ENCODE data around the gene NAA60.
"Not testable (repeated sequence)": the region's sequence is repeated elsewhere in the genome, so short reads cannot be mapped to it uniquely, and the experiment has no call there.

The NAA60 gene

DNA sequence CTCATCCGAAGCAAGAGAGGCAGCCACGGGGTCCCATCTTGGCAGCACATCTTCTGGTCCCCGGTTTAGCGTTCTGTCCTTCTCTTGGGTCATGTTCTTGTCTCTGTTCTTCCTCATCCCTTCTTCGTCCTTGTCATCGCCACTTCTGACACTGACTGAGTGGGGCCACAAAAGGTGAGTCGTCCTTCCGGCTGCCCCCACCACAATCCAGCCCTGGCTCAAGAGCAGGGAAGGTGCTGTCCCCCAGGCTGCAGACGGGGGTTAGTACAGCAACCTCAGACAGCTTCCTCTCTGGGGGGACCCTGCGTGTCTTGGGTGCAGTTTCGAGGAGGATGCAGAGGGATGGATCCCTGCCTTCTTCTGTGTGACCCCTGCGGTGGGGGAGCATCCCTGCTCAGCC is 21.8 kb downstream of the NAA60 start:
- DNase-seq = no peak

DNA sequence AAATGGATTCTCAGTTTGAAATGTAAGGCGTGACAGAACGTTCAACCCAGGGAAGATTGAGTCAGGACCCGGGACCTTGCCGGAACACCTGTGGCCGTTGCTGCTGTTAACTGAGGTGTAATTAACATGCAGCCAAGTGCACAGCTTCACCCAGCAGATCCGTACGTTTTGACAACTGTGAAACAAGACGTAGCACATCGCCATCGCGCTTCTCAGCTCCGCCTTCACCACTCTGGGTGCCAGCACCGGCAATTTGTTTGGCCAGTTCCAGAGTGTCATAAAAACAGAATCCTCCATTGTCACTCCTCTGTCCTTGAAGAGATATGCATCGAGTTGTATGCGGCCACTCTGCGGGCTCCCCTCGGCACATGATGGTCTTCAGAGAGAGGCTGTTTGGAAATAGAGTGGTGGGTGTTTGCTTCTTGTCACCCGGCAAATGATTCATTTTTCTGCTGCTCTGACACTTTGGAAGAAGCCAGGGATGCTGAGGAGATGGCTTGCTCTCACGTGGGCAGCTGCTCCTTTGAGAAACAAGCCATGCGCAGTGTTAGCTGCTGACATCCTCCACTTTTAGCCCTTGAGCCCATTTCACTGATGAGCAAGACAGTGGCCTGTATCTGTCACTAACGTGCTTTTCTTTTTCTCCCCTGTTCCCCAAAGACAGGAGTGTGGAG is 22.6 kb downstream of the NAA60 start:
- DNase-seq = no peak

- no peak for DNase-seq
Observed at GRCh38 chr16:3467182-3467581, 23.7 kb downstream of the NAA60 start.

DNA sequence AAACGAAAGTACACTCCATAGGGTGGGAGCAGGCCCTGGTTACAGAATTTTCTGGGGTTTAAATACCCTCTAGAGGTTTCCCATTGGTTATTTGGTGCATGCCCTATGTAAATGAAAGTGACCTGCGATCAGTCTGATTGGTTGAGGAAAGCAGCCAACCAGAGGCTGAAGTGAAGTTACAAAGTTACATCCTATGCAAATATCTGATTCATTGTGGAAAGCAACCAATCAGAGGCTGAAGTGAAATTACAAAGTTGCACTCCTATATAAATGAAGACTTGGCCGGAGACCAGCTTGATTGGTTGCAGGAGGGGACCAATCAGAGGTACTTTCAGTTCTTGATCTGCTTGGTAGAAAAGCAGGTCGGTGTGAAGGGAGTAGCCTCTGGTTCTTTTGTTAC is 24.4 kb downstream of the NAA60 start:
- DNase-seq = no peak

- no peak for DNase-seq
Observed at GRCh38 chr16:3468501-3468900, 25.0 kb downstream of the NAA60 start.

GRCh38 chr16:3469736-3470135 is 26.3 kb downstream of the NAA60 start:
- no peak for DNase-seq

DNA sequence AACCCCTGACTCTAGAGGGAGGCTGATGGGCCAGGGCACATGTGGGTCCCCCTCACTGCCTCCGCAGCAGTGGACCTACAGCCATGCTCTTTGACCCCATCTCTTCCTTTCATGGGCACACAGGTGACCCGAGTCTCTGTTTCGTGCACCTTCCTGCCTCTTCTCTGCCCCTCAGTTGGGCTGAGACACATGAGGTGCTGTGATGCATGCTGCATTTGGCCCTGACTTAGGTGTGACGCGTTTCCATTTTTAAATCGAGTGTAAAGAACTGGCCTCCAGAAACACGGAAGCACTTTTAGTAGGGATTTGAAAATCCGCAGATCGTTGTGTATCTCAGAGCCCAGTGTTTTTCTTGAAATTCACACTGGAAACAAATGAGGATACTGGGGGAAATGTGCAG is 27.2 kb downstream of the NAA60 start:
- no peak for DNase-seq

DNA sequence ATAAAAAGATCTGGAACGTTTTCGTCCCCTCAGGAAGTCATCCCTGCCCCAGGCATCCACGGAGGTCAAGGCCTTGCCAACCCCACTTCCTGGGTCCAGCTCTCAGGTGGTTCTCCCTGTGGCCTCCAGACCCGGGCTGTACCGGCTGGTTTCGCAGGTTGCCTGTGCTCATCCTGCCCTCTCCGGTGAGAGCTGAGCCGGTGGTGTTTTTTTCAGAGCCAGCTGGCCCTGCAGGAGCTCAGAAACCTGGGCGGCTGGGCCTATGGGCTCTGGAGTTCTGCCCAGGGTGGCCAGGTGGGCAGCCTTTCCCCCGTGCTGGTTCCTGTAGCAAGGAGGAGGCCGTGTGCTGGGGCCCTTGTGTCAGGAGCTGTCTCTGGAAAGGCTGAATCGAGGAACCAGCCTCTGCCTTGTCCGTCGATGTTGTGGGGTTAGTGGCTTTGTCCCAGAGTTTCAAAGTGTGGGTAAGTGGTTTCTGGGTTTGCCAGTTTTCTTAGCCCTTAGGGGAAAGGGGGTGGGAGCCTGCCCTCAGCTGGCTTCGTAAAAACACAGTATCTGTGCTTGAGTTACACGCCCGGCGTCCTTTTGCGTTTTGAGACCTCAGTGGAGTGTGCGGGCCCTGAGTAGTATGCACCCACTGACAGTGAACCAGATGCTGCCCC is 28.2 kb downstream of the NAA60 start:
- no peak for DNase-seq

DNA sequence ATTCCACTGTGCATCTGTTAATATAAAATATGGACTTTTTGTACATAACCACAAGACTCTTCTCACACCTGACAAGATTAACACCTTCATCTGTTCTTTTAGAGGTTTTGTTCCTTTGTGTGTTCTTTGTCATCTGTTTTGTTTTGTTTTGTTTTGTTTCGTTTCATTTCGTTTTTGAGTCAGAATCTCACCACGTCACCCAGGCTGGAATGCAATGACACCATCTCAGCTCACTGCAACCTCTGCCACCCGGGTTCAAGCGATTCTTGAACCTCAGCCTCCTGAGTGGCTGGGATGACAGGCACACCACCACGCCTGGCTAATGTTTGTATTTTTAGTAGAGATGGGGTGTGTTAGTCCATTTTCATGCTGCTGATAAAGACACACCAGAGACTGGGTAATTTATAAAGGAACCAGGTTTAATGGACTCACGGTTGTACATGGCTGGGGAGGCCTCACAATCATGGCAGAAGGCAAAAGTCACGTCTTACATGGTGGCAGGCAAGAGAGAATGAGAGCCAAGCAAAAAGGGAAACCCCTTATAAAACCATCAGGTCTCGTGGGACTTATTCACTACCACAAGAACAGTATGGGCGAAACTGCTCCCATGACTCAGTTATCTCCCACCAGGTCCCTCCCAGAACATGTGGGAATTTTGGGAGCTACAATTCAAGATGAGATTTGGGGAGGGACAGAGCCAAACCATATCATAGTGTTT is 29.6 kb downstream of the NAA60 start:
- no peak for DNase-seq

- DNase-seq = not testable (repeated sequence)
Observed at GRCh38 chr16:3473596-3473943, 30.1 kb downstream of the NAA60 start.

DNA sequence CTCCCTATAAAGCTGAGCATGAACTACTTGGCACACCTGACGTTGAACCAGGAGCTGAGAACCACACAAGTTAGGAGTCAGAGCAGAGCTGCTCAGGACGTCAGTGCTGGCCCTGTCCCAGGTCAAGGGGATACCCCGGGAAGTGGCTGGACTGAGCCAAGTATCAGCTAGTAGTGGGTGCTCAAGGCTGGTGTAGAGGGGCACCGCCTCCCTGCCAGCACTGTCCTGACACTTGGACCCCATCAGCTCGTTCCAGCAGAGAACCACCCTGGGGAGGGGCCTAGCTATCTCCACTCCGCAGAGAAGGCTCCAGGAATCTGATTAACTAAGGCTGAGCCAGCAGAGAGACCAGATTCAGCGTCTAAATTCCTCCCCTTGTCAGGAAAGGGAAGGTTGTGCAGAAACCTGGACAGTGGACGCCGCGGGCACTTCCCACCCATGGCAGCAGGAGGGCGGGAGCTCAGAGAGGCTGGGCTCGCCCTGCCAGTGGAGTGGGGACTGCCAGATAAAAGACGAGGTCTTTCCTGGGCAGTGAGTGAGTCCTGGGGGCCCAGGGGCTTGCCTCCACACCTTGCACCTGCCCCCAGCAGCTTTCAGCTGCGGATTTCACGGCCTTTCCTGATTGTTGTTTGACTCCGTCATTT is 30.8 kb downstream of the NAA60 start:
- DNase-seq = no peak

- not testable (repeated sequence) for DNase-seq
Observed at GRCh38 chr16:3474870-3475269, 31.4 kb downstream of the NAA60 start.

- no peak for DNase-seq
Observed at GRCh38 chr16:3475604-3476375, 32.3 kb downstream of the NAA60 start.

GRCh38 chr16:3476409-3476808 is 32.9 kb downstream of the NAA60 start:
- DNase-seq = no peak

DNA sequence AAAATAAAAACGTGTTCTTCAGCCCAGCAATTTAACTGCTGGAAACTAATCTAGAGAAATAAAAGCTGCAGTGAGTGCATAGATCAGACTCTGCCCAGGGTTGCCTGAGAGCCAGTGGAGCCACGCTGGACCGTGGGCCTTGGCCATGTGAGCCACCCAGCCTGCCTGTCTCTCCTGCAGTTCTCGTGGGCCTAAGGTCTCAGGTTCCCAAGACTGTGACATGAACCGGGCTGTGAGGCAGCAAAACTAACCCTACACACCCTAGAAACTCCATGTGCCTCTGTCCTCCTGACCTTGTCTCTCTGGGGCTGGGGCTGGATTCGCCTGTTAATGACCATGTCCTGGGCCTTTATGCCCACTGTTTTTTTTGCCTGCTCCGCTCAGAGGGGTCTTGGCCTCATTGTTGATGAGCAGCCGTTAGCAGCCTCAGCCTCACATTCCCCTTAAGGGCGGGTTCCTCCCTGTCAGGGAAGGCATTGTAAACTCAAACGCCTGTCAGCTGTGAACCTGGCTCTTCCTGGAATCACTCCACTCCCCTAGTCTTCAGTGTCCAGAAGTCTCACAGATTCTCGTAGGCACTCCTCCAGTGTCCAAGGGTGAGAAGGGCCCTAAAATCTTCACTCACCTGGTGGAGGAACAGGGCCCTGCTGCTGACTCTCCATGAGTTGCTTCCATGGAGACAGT is 34.9 kb downstream of the NAA60 start:
- DNase-seq = no peak

DNA sequence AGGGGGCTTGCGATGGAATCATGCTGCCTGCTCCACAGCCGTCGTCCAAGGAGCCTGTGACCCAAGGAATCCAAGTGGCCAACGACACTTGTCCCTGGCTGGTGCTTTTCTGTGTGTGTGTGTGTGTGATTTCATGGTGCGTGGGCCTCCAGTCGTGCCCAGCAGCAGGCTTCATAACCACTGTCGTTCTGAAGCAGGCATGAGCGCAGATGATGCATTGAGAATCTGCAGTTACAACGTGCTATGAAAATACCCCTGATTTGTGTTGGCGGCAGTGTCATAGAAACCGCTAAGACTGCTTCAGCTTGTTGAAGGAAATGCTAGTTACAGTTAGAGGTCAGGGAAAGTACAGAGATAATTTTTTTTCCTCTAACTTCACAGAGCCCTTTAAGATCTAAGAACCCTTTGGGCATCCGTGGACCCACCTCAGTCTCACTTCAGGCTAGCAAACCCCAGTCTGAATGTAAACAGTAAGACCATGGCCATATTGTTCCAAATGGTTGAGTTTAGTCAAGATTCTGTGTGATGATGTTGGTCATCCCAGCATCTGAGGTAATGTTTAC is 36.3 kb downstream of the NAA60 start:
- no peak for DNase-seq

DNA sequence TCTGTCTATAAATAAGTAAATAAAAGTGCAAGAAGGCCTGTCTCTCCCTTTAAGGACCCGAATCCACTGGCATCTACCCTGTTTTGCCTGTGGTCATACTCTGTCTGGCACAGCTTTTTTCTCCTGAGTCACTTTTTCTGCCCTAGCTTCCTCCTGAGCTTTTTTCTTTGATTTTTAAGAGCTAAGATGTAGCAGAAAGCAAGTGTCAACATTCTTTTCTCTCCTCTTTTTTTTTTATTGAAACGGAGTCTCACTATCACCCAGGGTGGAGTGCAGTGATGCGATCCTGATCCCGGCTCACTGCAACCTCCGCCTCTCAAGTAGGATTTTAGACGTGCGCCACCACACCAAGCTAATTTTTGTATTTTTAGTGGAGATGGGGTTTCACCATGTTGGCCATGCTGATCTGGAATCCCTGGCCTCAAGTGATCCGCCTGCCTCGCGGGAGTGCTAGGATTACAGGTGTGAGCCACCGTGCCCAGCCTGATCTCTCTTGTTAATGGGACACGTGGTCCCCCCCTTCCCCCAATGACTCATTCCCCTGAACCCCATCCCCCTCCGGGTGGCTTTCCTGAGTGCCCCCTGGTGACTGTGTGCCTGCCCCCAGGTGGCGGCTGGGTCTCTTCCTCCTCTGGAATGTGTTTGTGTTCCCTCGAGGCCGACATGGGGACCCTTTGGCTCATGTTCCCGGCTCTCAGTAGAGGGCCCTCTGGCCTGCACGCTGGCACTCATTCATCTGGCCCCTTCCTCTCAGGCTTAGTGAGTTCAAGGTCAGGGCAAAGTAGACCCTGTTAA is 37.6 kb downstream of the NAA60 start:
- DNase-seq = no peak

DNA sequence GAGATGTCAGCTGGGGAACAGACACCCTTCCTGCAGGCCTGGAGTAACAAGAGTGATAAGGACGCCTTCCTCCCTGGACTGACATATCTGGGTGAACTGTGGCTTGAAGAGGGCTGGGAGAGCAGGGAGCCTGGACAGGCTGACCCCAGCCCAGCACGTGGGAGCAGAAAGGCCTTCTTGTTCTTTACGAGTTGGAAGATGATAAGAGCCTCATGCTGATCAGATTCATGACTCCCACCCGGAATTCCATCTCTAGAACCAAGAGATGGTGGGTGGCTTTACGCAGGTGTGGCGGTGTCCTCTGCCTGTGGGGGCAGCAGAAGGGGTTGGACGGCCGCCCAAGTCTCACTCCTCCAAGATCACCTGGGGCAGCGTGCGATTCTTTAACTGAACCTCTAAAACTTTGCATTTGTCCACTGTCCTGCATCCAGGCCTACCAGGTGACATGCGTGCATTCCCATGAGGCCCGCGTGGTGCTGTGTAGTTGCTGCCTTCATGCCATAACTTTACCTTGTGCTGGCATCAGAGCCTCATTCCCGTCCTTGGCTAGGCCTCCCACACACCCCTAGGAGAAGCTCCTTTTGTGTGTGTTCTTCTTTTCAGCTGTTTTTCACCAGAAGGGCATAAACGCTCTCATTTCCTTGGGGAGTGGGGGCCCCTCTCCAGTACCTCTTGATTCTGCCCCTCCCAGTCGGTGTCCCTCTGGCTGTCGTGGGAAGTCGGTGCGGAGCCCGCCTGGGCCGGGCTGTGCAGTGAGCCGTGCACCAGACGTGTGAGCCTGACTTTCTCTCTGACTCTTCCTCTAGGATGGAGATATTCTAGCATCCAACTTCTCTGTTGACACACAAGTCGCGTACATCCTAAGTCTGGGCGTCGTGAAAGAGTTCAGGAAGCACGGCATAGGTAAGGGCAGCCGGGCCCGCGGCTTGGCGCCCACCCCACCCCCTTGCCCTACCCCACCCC is 38.5 kb downstream of the NAA60 start:
- no peak for DNase-seq

DNA sequence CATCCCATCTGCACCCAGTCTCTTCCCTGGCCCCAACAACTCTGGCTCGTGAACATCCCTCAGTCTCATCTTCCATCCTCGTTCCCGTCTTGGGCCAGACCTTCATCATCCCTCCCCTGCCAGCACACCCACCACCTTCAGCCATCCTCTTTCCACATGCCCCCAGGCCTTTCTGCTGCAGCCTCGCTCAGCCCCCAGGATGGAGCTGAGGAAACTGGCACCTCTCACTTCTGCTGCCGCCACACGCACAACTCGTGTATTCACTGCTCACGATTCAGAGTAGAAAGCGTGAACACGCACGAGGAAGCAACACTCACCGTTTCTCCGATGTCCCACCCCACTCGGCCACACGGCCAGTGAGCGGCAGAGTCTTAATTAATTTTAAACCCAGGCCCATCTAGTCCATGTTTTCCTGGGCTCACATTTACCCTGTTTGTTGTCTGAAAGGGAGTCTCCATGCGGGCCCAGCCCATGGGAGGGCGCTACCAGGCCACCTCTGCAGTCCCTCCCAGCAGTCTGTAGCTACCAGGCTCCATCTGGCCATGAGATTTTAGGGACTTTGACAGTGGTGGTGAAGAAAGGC is 39.3 kb downstream of the NAA60 start:
- DNase-seq = no peak
